Germinal center (tissue), 1 donor: ENCODE measurements around the gene IQGAP2.

Experiments used
- DNase-seq: peaks from one replicate; pipeline ENCODE4 v3.0.0; 2012; ENCODE audit warnings: mixed read lengths, low spot score

IQGAP2 gene

GRCh38 chr5:76383126-76383832 lies 19.8 kb upstream of the IQGAP2 start:
- no peak for DNase-seq

GRCh38 chr5:76384189-76384588 lies 18.9 kb upstream of the IQGAP2 start:
- DNase-seq = no peak

- DNase-seq = no peak
Measured at GRCh38 chr5:76384705-76385104, 18.4 kb upstream of the IQGAP2 start.

GRCh38 chr5:76385540-76385939 lies 17.5 kb upstream of the IQGAP2 start:
- DNase-seq = no peak

- DNase-seq = no peak
Measured at GRCh38 chr5:76386360-76386759, 16.7 kb upstream of the IQGAP2 start.

- DNase-seq = no peak
Measured at GRCh38 chr5:76388236-76388635, 14.8 kb upstream of the IQGAP2 start.

- no peak for DNase-seq
Measured at GRCh38 chr5:76388791-76389512, 14.1 kb upstream of the IQGAP2 start.

GRCh38 chr5:76389513-76390154 lies 13.5 kb upstream of the IQGAP2 start:
- no peak for DNase-seq

GRCh38 chr5:76391014-76391413 lies 12.1 kb upstream of the IQGAP2 start:
- DNase-seq = no peak

GRCh38 chr5:76393035-76393680 lies 9.9 kb upstream of the IQGAP2 start:
- no peak for DNase-seq

GRCh38 chr5:76397200-76397599 lies 5.9 kb upstream of the IQGAP2 start:
- no peak for DNase-seq

- no peak for DNase-seq
Measured at GRCh38 chr5:76399268-76399667, 3.8 kb upstream of the IQGAP2 start.

GRCh38 chr5:76400466-76400865 lies 2.6 kb upstream of the IQGAP2 start:
- no peak for DNase-seq

- peak; percentile 68 for DNase-seq
Measured at GRCh38 chr5:76401801-76402250, 1.3 kb upstream of the IQGAP2 start.

- peak; percentile 68 for DNase-seq
Measured at GRCh38 chr5:76402251-76402885, 717 bp upstream of the IQGAP2 start.

GRCh38 chr5:76403766-76404222 lies 709 bp downstream of the IQGAP2 start:
- peak; percentile 27 for DNase-seq

- peak; percentile 3 for DNase-seq
Measured at GRCh38 chr5:76404223-76405211, 1.4 kb downstream of the IQGAP2 start.

GRCh38 chr5:76406014-76406413 lies 2.9 kb downstream of the IQGAP2 start:
- DNase-seq = no peak

GRCh38 chr5:76406673-76407072 lies 3.6 kb downstream of the IQGAP2 start:
- DNase-seq = no peak

- DNase-seq = no peak
Measured at GRCh38 chr5:76408104-76408654, 5.1 kb downstream of the IQGAP2 start.
